ENCODE data around the gene USH2A.

GRCh38 chr1:216224233-216224632, 199.0 kb downstream of the USH2A start:
- no peak for TF ChIP-seq POLR2A (IDR thresholded peaks at IDR 0.05)
- no peak for TF ChIP-seq CTCF (IDR thresholded peaks at IDR 0.05)

All from adrenal gland (tissue), 5 donors.